ENCODE measurements around the gene SUCNR1.

DNA sequence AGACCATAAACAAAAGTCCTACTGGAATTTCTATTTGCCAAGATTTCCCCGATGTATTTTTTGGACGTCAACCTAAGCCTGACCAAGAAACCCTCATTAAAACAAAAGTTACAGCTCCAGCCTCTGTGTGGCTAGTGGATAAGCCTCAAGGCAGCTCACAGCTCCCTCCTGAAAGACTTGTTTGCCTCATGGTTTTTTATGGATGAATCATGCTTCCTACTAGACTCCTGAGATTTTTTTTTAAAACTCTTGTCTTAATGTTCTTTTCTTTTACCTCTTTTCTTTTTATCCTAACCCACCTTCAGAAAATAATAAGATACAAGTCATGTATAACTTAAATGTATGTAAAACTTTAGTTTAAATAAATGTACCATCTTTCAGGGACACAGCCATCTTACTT, 52.4 kb downstream of the SUCNR1 start:
- TF ChIP-seq, protein P1, sequence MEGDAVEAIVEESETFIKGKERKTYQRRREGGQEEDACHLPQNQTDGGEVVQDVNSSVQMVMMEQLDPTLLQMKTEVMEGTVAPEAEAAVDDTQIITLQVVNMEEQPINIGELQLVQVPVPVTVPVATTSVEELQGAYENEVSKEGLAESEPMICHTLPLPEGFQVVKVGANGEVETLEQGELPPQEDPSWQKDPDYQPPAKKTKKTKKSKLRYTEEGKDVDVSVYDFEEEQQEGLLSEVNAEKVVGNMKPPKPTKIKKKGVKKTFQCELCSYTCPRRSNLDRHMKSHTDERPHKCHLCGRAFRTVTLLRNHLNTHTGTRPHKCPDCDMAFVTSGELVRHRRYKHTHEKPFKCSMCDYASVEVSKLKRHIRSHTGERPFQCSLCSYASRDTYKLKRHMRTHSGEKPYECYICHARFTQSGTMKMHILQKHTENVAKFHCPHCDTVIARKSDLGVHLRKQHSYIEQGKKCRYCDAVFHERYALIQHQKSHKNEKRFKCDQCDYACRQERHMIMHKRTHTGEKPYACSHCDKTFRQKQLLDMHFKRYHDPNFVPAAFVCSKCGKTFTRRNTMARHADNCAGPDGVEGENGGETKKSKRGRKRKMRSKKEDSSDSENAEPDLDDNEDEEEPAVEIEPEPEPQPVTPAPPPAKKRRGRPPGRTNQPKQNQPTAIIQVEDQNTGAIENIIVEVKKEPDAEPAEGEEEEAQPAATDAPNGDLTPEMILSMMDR (conservative IDR thresholded peaks at IDR 0.05 in 1 of 2, IDR thresholded peaks at IDR 0.05 in 1 of 2; ENCODE audit: low read depth in 1 of 2, low read length in 2 of 2), result no peak
- TF ChIP-seq EZH2 (IDR thresholded peaks at IDR 0.05; ENCODE audit: low read length, missing control alignments), result no peak

Measured in fibroblast of lung (primary cell).